Spleen (tissue), 11 donors: ENCODE results near the gene TRIM40. TPM values are rescaled to one million over a fixed set of nuclear protein-coding genes. Genes with fewer than 3 reads are reported as not detected.

Experiments
- DNase-seq: peaks from one replicate; pipeline ENCODE4 v3.0.0-alpha.2; 2020
- H3K27ac ChIP-seq, 8 donors: fragments of 200-600 bp; sonication (generic) in 7 of 8; 1 replicate in 4 of 8; 2 replicates in 4 of 8; pipeline versions ENCODE4 v1.5.0 to v1.8.0; 2016 to 2021; ENCODE audit warnings: inconsistent platforms in 4 of 8, mild to moderate bottlenecking in 4 of 8, moderate library complexity in 1 of 8
- H3K27me3 ChIP-seq, 7 donors: fragments of 200-600 bp; sonication (generic) in 6 of 7; replicated peaks in 1 of 7; 1 replicate in 4 of 7; 2 replicates in 3 of 7; pipeline versions ENCODE4 v1.5.0 to v1.8.0; 2016 to 2021; ENCODE audit warnings: inconsistent platforms in 3 of 7, mild to moderate bottlenecking in 1 of 7
- H3K36me3 ChIP-seq, 6 donors: fragments of 200-600 bp; sonication (generic) in 5 of 6; 1 replicate in 4 of 6; 2 replicates in 2 of 6; pipeline versions ENCODE4 v1.5.0 to v1.8.0; 2016 to 2021; ENCODE audit warnings: inconsistent platforms in 2 of 6
- H3K4me1 ChIP-seq, 6 donors: fragments of 200-600 bp; sonication (generic) in 5 of 6; 1 replicate in 3 of 6; 2 replicates in 3 of 6; pipeline versions ENCODE4 v1.5.0 to v1.8.0; 2016 to 2021; ENCODE audit warnings: inconsistent platforms in 3 of 6
- H3K4me3 ChIP-seq, 8 donors: fragments of 200-600 bp; sonication (generic) in 7 of 8; 1 replicate in 4 of 8; 2 replicates in 4 of 8; pipeline versions ENCODE4 v1.5.0 to v1.8.0; 2016 to 2021; ENCODE audit warnings: inconsistent platforms in 4 of 8, mild to moderate bottlenecking in 4 of 8, moderate library complexity in 2 of 8
- H3K9me3 ChIP-seq, 8 donors: fragments of 200-600 bp; sonication (generic) in 7 of 8; 1 replicate in 4 of 8; 2 replicates in 4 of 8; pipeline versions ENCODE4 v1.5.0 to v1.8.0; 2016 to 2021; ENCODE audit warnings: inconsistent platforms in 4 of 8
- CTCF ChIP-seq, 11 experiments: fragments of 200-600 bp in 7 of 11; fragments of 450-650 bp in 4 of 11; sonication (generic) in 4 of 11; IDR thresholded peaks in 8 of 11; conservative IDR thresholded peaks in 3 of 11; 1 replicate in 7 of 11; 2 replicates in 4 of 11; pipeline versions ENCODE4 v1.4.0 to v1.8.0; 2016 to 2021; ENCODE audit warnings: antibody characterized with exemption in 11 of 11, inconsistent platforms in 4 of 11, mild to moderate bottlenecking in 1 of 11
- POLR2A ChIP-seq, 3 donors: fragments of 450-650 bp; IDR thresholded peaks; one replicate each; pipeline ENCODE4 v1.5.1; 2017; ENCODE audit warnings: antibody characterized with exemption in 3 of 3, mild to moderate bottlenecking in 1 of 3
- POLR2AphosphoS5 ChIP-seq, 3 donors: sonication (generic); formaldehyde crosslinking; IDR thresholded peaks; one replicate each; pipeline ENCODE4 v1.5.1; 2017; ENCODE audit warnings: antibody characterized with exemption in 3 of 3
- WGBS, 5 donors: extraction: QIAGEN DNeasy Blood & Tissue Kit in 3 of 5; methylation state at CpG; one replicate each; pipeline versions ENCODE4 v1.1.5 to v1.1.7; 2013 to 2018; 5-methylcytosine and 5-hydroxymethylcytosine counted together
- intact Hi-C: fragments of 100-400 bp; cut with DNase I; formaldehyde crosslinking; loops from one replicate; pipeline ENCODE4 v1.15.0; 2023; ENCODE audit warnings: low total_unique reads
- polyA plus RNA-seq, 3 donors: library from polyadenylated mRNA; stranded (reverse); fragments of 200-250 nt; gene quantifications; one replicate each; pipeline ENCODE4 v1.2.1, GENCODE V29; 2013
- total RNA-seq, 7 donors: library from RNA; depleted of rRNA in 3 of 7; stranded (reverse); fragments of >200 nt in 3 of 7; fragmentation: NEBNext Ultra II Directional in 4 of 7; extraction: Animal tissue kit (Norgen Biotek cat#: 25700) in 4 of 7; gene quantifications; one replicate each; pipeline versions ENCODE4 v1.1.0 to v1.2.1, GENCODE V29; 2016 to 2021
- donor health status: healthy with polysubstance abuse.
- donor health status: DM: no; HTN: no; CAD: no; lungs with moderate emphysema.
- donor health status: DM: no; HTN: no; CAD: no.
- donor health status: Bipolar disorder and iron deficiency.
- donor health status: healthy.
- donor health status: DM: no; HTN: no; CAD: no.
- donor health status: DM: yes; HTN: yes; CAD: no.

The TRIM40 gene
- total and polyA plus RNA-seq, 10 donors: 0.20 to 1.0 (median 0.29) TPM; not detected in 7

GRCh38 chr6:30185846-30186484, 50.0 kb downstream of the TRIM40 start:
- no peak for DNase-seq
- peaks cover 0 to 68% (median 61%) of the 10 kb centered on the region in 6 donors for H3K36me3 ChIP-seq
- WGBS, 5 donors: 89 to 95% (median 91%) methylated on average over 19 to 20 of the region's 20 CpGs

GRCh38 chr6:30188541-30188940, 52.6 kb downstream of the TRIM40 start:
- no peak overlapping the region for H3K4me3 ChIP-seq
- intact Hi-C loops: no loop called here
- DNase-seq: no peak
- H3K27me3 ChIP-seq: no peaks in the 10 kb centered on the region
- no peak for TF ChIP-seq POLR2A (IDR thresholded peaks at IDR 0.05)
- TF ChIP-seq CTCF (IDR thresholded peaks at IDR 0.05 in 8 of 11, conservative IDR thresholded peaks at IDR 0.05 in 3 of 11): no peak
- no peak for TF ChIP-seq POLR2AphosphoS5 (IDR thresholded peaks at IDR 0.05)
- WGBS, 5 donors: 96 to 97% (median 96%) methylated on average over 5 of the region's 5 CpGs
- no peak overlapping the region for H3K27ac ChIP-seq
- H3K36me3 ChIP-seq: peaks cover 0 to 92% (median 76%) of the 10 kb centered on the region in 6 donors
- H3K9me3 ChIP-seq: no peaks in the 10 kb centered on the region
- H3K4me1 ChIP-seq: no peaks in the 10 kb centered on the region

More at GRCh38 chr6:30185846-30186484, 50.0 kb downstream of the TRIM40 start:
- Histone ChIP-seq H3K27ac (no peak overlapping the region), H3K4me3 (no peak overlapping the region), H3K9me3 (peaks cover 0 to 4% (median 0%) of the 10 kb centered on the region in 8 donors), H3K4me1 (no peaks in the 10 kb centered on the region), H3K27me3 (no peaks in the 10 kb centered on the region)
- intact Hi-C loops: no loop called here
- TF ChIP-seq POLR2A (IDR thresholded peaks at IDR 0.05) (no peak), CTCF (IDR thresholded peaks at IDR 0.05 in 8 of 11, conservative IDR thresholded peaks at IDR 0.05 in 3 of 11) (no peak), POLR2AphosphoS5 (IDR thresholded peaks at IDR 0.05) (peak in 1 of 3 donors; percentile 61)

GRCh38 chr6:30192076-30192475, 56.1 kb downstream of the TRIM40 start:
- 88 to 97% (median 94%) methylated on average over 7 of the region's 7 CpGs for WGBS, 5 donors

More at GRCh38 chr6:30192076-30192475, 56.1 kb downstream of the TRIM40 start:
- peaks cover 0 to 96% (median 84%) of the 10 kb centered on the region in 6 donors for H3K36me3 ChIP-seq
- H3K27ac ChIP-seq: no peak overlapping the region
- TF ChIP-seq POLR2A (IDR thresholded peaks at IDR 0.05): no peak
- no peak for TF ChIP-seq CTCF (IDR thresholded peaks at IDR 0.05 in 8 of 11, conservative IDR thresholded peaks at IDR 0.05 in 3 of 11)
- TF ChIP-seq POLR2AphosphoS5 (IDR thresholded peaks at IDR 0.05): no peak
- H3K4me1 ChIP-seq: no peaks in the 10 kb centered on the region
- no peak for DNase-seq
- no peak overlapping the region for H3K4me3 ChIP-seq
- intact Hi-C loops: no loop called here
- no peaks in the 10 kb centered on the region for H3K9me3 ChIP-seq
- no peaks in the 10 kb centered on the region for H3K27me3 ChIP-seq
